HEK293 (cell line): ENCODE data around the gene ASTN2.

Experiments used
- PRDM1 ChIP-seq: fragments of 450-650 bp; formaldehyde crosslinking; IDR thresholded peaks from 2 replicates; pipeline ENCODE4; 2016; ENCODE audit warnings: missing biosample characterization, missing genetic modification characterization
- ZNF518A ChIP-seq: fragments of 450-650 bp; formaldehyde crosslinking; conservative IDR thresholded peaks from 2 replicates; pipeline ENCODE4 v1.5.1; 2016; ENCODE audit warnings: low read depth, missing biosample characterization, missing genetic modification characterization
- ZNF776 ChIP-seq: fragments of 450-650 bp; formaldehyde crosslinking; IDR thresholded peaks from 2 replicates; pipeline ENCODE4 v1.5.0; 2017; ENCODE audit warnings: missing biosample characterization, missing genetic modification characterization, borderline replicate concordance
- ZSCAN23 ChIP-seq: fragments of 450-650 bp; formaldehyde crosslinking; IDR thresholded peaks from 2 replicates; pipeline ENCODE4 v1.5.1; 2016; ENCODE audit warnings: missing biosample characterization, missing genetic modification characterization
- TF ChIP-seq, protein P1 (sequence below): fragments of 450-650 bp; formaldehyde crosslinking; IDR thresholded peaks from 2 replicates; pipeline ENCODE4 v1.5.1; 2016; ENCODE audit warnings: missing biosample characterization, missing genetic modification characterization

DNA sequence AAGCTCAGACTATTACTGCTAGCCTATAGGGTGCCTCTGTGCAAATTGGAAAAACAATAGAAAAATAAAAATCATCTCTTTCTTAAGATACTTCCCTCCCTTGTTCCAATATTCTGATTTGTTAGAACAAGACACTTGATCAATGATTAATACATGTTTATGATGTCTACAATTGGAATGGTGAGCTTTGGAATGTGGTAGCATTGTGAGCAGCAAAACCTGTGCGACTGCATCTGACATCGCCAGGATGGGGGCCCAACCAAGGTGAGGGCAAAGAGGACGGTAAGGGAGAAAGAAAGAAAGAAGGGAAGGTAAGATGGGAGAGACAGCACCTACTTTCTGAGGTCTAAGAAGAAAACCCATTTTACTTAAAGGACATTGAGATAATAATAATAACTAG lies 910.8 kb downstream of the ASTN2 start:
- TF ChIP-seq, protein P1, sequence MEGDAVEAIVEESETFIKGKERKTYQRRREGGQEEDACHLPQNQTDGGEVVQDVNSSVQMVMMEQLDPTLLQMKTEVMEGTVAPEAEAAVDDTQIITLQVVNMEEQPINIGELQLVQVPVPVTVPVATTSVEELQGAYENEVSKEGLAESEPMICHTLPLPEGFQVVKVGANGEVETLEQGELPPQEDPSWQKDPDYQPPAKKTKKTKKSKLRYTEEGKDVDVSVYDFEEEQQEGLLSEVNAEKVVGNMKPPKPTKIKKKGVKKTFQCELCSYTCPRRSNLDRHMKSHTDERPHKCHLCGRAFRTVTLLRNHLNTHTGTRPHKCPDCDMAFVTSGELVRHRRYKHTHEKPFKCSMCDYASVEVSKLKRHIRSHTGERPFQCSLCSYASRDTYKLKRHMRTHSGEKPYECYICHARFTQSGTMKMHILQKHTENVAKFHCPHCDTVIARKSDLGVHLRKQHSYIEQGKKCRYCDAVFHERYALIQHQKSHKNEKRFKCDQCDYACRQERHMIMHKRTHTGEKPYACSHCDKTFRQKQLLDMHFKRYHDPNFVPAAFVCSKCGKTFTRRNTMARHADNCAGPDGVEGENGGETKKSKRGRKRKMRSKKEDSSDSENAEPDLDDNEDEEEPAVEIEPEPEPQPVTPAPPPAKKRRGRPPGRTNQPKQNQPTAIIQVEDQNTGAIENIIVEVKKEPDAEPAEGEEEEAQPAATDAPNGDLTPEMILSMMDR (tag by site-specific recombination) = no peak
- TF ChIP-seq ZNF518A (tag by site-specific recombination) = no peak
- TF ChIP-seq PRDM1 (tag by site-specific recombination) = no peak
- no peak for TF ChIP-seq ZSCAN23 (tag by site-specific recombination)
- TF ChIP-seq ZNF776 = no peak
